Skeletal muscle tissue (tissue), 4 donors: ENCODE data around the gene EPHA2. TPM values are rescaled to one million over a fixed set of nuclear protein-coding genes. Genes with fewer than 3 reads are reported as not detected.

Source experiments
- H3K27ac ChIP-seq: one replicate; pipeline ENCODE4 v1.7.0; 2013; ENCODE audit warnings: mild to moderate bottlenecking, low read depth, low read length, inconsistent platforms
- H3K27me3 ChIP-seq, 3 donors: one replicate each; pipeline ENCODE4 v1.7.0; 2013; ENCODE audit warnings: low read length in 3 of 3; ENCODE audit not compliant: control insufficient read depth in 3 of 3, insufficient read depth in 3 of 3
- H3K36me3 ChIP-seq, 3 donors: one replicate each; pipeline ENCODE4 v1.7.0; 2013; ENCODE audit warnings: low read length in 3 of 3; ENCODE audit not compliant: control insufficient read depth in 3 of 3, insufficient read depth in 3 of 3
- H3K4me1 ChIP-seq, 3 donors: one replicate each; pipeline ENCODE4 v1.7.0; 2013; ENCODE audit warnings: low read length in 3 of 3, mild to moderate bottlenecking in 3 of 3; ENCODE audit not compliant: control insufficient read depth in 3 of 3, insufficient read depth in 3 of 3
- H3K4me3 ChIP-seq, 3 donors: one replicate each; pipeline ENCODE4 v1.7.0; 2013; ENCODE audit warnings: low read length in 3 of 3
- H3K9ac ChIP-seq, 3 donors: one replicate each; pipeline ENCODE4 v1.7.0; 2013; ENCODE audit warnings: low read length in 3 of 3, mild to moderate bottlenecking in 3 of 3, moderate library complexity in 2 of 3, low read depth in 1 of 3
- H3K9me3 ChIP-seq, 3 donors: one replicate each; pipeline ENCODE4 v1.7.0; 2013; ENCODE audit warnings: low read length in 3 of 3; ENCODE audit not compliant: control insufficient read depth in 3 of 3
- total RNA-seq: library from RNA; depleted of rRNA; stranded (reverse); fragments of >200 nt; gene quantifications from one replicate; pipeline ENCODE4 v1.2.3, GENCODE V29; 2014
- donor health status: Osteomylitis.

EPHA2 gene
- total RNA-seq, 1 donor from 2014 or later = 5.2 TPM

DNA sequence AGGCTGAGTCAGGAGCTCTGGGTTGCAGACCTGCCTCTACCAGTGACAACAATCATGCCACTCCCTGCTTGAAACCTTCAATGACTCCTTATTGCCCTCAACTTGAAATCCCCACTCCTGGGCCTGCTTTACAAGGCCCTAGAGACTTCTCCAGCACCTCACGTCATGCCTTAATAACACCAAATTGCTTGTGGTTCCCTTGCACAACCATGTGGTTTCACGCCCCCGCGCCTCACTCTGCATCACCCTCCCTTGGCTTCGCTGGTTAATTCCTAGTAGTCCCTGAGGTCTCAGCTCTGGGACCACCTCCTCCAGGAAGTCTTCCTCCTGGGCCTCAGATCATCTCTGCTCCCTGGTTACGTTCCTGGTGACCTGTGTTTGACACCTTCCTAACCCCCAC is 33.0 kb downstream of the EPHA2 start:
- Histone ChIP-seq H3K36me3 (peaks cover 0 to 8% (median 0%) of the 10 kb centered on the region in 3 donors), H3K27ac (no peak overlapping the region), H3K4me1 (peaks cover 4 to 6% (median 6%) of the 10 kb centered on the region in 3 donors), H3K9ac (no peak overlapping the region), H3K9me3 (no peaks in the 10 kb centered on the region), H3K27me3 (no peaks in the 10 kb centered on the region), H3K4me3 (no peak overlapping the region)

DNA sequence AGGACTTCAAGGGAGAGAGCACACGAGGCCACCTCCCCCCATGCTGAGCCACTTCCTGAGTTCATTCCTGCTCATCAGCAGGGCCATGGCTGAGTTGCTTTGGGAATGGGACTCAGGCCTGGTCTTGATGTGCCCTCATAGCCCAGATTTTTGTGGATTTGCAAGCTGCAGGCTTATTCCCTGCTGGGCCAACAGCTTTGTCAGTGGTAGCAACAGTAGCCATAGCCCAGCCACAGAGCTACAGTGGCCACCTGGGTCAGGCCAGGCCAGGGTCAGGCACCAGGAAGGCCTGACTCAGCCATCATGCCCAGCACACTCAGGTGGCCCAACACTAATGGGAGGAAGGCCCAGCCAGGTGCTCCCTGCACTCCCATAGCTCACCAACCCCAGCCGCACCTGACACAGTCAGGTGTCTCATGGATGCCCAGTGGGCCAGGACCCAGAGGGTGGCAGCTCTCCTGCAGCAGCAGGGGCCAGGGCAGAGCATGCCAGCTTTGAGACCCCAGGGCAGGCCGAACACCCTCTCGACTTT is 33.5 kb downstream of the EPHA2 start:
- no peak overlapping the region for H3K9ac ChIP-seq
- no peak overlapping the region for H3K27ac ChIP-seq
- no peaks in the 10 kb centered on the region for H3K27me3 ChIP-seq
- no peaks in the 10 kb centered on the region for H3K9me3 ChIP-seq
- peaks cover 0 to 6% (median 0%) of the 10 kb centered on the region in 3 donors for H3K36me3 ChIP-seq
- peaks cover 4 to 6% (median 5%) of the 10 kb centered on the region in 3 donors for H3K4me1 ChIP-seq
- H3K4me3 ChIP-seq = no peak overlapping the region

DNA sequence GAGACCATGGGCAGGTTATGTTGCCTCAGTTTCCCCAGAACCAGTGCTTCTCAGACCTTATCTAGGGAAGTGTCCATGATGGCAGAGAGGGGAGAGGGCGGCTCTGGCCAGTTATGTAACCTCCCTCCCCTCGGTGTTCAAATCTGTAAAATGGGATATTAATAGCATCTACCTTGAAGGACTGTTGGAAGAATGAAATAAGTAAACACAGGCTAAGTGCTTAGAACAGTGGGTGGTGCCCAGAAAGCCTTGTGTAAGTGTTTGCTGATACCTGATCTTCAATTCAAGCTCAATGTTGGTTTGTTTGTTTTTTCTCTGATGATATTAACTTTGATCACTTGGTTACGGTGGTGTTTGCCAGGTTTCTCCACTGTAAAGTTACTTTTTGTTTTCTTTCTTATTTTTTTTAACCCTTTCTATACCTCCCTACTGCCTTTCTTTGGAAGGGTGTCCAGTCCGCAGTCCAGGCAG is 34.9 kb downstream of the EPHA2 start:
- Histone ChIP-seq H3K9me3 (no peaks in the 10 kb centered on the region), H3K4me3 (no peak overlapping the region), H3K9ac (no peak overlapping the region), H3K36me3 (peaks cover 0 to 3% (median 0%) of the 10 kb centered on the region in 3 donors), H3K27me3 (no peaks in the 10 kb centered on the region), H3K27ac (no peak overlapping the region), H3K4me1 (peaks cover 2 to 4% (median 2%) of the 10 kb centered on the region in 3 donors)

DNA sequence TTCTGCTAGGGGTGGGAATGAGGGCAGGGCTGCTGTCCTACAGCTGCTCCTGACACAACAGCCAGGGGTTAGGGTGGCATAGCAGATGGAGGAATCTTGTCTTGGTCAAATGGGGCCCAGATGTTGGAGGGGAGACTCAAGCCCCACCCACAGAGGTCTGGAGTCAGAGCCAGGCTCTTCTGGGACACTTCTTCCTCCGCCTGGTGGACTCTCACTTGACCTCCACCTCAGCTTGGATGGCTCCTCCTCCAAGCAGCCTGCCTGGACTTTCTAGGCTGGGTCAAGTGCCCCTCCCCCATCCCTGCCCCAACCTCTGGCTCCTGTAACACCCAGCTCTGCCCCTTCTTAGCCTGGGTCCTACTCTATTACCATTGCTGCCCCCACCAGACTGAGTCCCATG is 35.5 kb downstream of the EPHA2 start:
- H3K27ac ChIP-seq = no peak overlapping the region
- H3K36me3 ChIP-seq = peaks cover 0 to 3% (median 0%) of the 10 kb centered on the region in 3 donors
- H3K4me1 ChIP-seq = peaks cover 0 to 4% (median 2%) of the 10 kb centered on the region in 3 donors
- no peaks in the 10 kb centered on the region for H3K9me3 ChIP-seq
- H3K4me3 ChIP-seq = no peak overlapping the region
- no peak overlapping the region for H3K9ac ChIP-seq
- peaks cover 0 to under 1% (median 0%) of the 10 kb centered on the region in 3 donors for H3K27me3 ChIP-seq

DNA sequence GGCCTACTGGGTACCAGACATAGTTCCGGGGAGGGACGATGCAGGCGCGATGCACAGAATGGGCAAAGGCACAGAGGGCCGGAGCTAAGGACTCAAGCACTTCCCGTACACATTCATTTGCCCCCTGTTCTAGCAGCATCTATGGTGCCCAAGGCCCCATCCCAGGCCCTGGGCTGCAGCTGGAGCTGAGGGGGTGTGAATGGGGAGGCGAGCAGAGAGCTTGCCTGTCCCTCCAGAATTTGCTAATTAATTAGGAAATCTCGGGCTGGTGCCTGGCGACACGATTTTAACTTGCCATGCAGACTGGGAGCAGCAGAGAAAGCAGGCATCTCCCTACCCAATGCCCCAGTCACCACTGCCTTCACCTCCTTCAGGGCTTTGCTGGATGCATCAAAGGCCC is 35.9 kb downstream of the EPHA2 start:
- Histone ChIP-seq H3K9me3 (no peaks in the 10 kb centered on the region), H3K27ac (no peak overlapping the region), H3K4me1 (peaks cover 0 to 4% (median 2%) of the 10 kb centered on the region in 3 donors), H3K27me3 (peaks cover 0 to 3% (median 0%) of the 10 kb centered on the region in 3 donors), H3K36me3 (peaks cover 0 to 3% (median 0%) of the 10 kb centered on the region in 3 donors), H3K9ac (no peak overlapping the region), H3K4me3 (no peak overlapping the region)

DNA sequence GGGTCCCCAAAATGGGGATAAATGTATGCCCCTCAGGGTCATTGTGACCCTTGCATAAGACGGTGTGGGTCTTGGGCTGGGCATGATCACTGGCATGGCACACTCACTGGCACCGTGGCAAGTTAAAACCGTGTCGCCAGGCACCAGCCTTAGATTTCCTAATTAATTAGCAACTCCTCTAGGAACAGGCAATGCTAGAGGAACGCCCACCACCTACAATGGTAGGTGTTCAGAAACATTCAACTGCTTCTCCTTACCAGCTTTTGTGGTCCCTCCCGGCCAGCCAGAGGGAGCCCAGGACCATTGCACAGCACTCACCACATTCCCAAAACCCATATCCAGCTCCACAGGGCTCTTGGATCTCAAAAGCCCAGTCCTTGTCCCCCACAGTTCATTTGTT is 36.4 kb downstream of the EPHA2 start:
- H3K27ac ChIP-seq = no peak overlapping the region
- peaks cover 0 to 3% (median 0%) of the 10 kb centered on the region in 3 donors for H3K27me3 ChIP-seq
- no peak overlapping the region for H3K9ac ChIP-seq
- peaks cover 0 to 4% (median 2%) of the 10 kb centered on the region in 3 donors for H3K4me1 ChIP-seq
- H3K4me3 ChIP-seq = no peak overlapping the region
- peaks cover 0 to under 1% (median 0%) of the 10 kb centered on the region in 3 donors for H3K36me3 ChIP-seq
- H3K9me3 ChIP-seq = no peaks in the 10 kb centered on the region

DNA sequence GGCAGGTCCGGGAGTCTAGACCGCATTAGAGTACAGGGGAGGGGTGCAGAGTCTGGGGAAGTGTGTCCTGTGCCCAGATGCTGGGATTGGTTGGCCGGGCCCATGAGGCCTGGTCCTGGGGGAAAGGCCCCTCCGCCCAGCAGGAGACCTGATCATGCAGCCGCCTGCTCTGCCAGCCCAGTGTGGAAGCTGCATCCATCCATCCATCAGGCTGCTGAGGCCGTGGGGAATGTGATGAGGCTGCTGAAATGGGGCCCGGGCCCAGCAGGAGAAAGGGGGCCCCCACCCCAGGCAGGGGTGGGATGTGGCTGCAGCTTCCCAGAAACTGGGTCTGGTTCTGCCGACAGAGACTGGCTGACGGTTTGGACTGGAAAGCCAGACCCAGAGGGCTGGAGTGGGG is 37.2 kb downstream of the EPHA2 start:
- peak overlapping the region in 1 of 3 donors; percentile 3 for H3K9ac ChIP-seq
- H3K9me3 ChIP-seq = no peaks in the 10 kb centered on the region
- no peaks in the 10 kb centered on the region for H3K36me3 ChIP-seq
- H3K27me3 ChIP-seq = peaks cover 0 to 3% (median 0%) of the 10 kb centered on the region in 3 donors
- H3K27ac ChIP-seq = no peak overlapping the region
- peaks cover 0 to 4% (median 2%) of the 10 kb centered on the region in 3 donors for H3K4me1 ChIP-seq
- H3K4me3 ChIP-seq = no peak overlapping the region

DNA sequence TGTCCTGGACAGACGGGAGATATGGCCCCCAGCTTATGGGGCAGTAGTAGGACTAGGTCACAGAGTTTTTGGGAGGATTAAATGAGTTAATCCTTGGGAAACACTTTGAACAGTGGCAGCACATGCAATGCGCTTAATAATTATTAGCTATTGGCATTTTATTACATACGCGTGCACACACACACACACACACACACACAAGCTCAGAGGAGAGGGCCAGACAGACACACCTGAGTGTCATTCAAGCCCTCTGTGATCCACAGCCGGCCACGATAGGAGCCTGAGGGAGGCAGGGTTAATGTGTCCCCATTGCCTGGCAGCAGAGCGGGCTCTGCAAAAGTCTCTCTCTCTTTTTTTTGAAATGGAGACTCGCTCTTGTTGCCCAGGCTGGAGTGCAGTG is 37.9 kb downstream of the EPHA2 start:
- Histone ChIP-seq H3K4me1 (peaks cover 0 to 8% (median under 1%) of the 10 kb centered on the region in 3 donors), H3K9me3 (no peaks in the 10 kb centered on the region), H3K4me3 (no peak overlapping the region), H3K9ac (no peak overlapping the region), H3K36me3 (no peaks in the 10 kb centered on the region), H3K27me3 (peaks cover 0 to 7% (median 0%) of the 10 kb centered on the region in 3 donors), H3K27ac (no peak overlapping the region)

DNA sequence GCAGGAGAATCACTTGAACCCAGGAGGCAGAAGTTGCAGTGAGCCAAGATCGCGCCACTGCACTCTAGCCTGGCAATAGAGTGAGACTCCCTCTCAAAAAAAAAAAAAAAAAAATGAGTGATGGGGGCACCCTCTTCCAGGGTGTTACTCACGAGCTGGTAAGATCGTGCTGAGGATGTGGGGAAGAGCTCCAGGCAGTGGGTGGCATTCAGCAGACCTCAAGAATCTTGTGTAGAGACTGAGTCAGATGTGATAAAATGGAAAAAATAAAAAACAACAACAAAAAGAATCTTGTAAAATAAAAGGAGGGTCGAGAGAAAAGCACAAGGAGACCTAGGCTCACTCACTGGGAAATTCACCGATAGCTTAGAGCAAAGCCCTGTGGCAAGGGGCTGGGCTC is 38.5 kb downstream of the EPHA2 start:
- Histone ChIP-seq H3K27ac (no peak overlapping the region), H3K4me1 (peaks cover 0 to 7% (median 2%) of the 10 kb centered on the region in 3 donors), H3K4me3 (no peak overlapping the region), H3K36me3 (no peaks in the 10 kb centered on the region), H3K9me3 (no peaks in the 10 kb centered on the region), H3K27me3 (peaks cover 0 to 9% (median under 1%) of the 10 kb centered on the region in 3 donors), H3K9ac (no peak overlapping the region)

DNA sequence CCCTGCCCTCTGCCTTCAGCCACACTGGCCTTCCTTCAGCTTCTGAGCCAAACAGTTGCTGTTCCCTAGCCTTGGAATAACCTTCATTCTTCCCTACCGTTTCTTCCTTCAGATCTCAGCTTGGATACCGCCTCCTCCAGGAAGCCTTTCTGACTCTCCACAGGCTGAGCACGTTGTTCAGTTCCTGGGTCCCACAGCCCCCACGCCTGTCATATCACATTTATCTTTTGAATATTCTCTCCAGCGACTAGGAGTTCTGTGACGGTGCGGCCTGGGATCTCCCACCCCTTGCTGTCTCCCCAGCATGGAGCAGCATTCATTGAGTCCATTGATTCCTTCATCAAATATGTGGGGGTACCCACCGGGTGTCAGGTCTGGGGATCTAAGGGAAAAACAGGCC is 39.2 kb downstream of the EPHA2 start:
- Histone ChIP-seq H3K36me3 (no peaks in the 10 kb centered on the region), H3K4me1 (peaks cover 3 to 8% (median 7%) of the 10 kb centered on the region in 3 donors), H3K27ac (no peak overlapping the region), H3K4me3 (no peak overlapping the region), H3K9ac (no peak overlapping the region), H3K27me3 (peaks cover 0 to 9% (median 3%) of the 10 kb centered on the region in 3 donors), H3K9me3 (no peaks in the 10 kb centered on the region)
